NCI-H460 (cell line): ENCODE results near the gene PTCSC3. TPM values are rescaled to one million over a fixed set of nuclear protein-coding genes. Genes with fewer than 3 reads are reported as not detected.
A peak's percentile ranks its signal among the peaks of the same experiment; 100 is the strongest.

Experiments used
- DNase-seq: peaks from one replicate; pipeline ENCODE4 v3.0.0-alpha.2; 2016; ENCODE audit warnings: low read depth; ENCODE audit errors: extremely low read depth
- polyA plus RNA-seq: library from polyadenylated mRNA; depleted of rRNA; stranded (reverse); fragments of >200 nt; gene quantifications from 2 replicates; pipeline ENCODE4 v1.2.3, GENCODE V29; 2014; cell fraction: nucleus; rRNA removed
- total RNA-seq: library from RNA; depleted of rRNA; stranded (reverse); fragments of >200 nt; shearing (Covaris generic); gene quantifications from 2 replicates; pipeline ENCODE4 v1.2.3, GENCODE V29; 2014; rRNA removed

Gene PTCSC3
- total RNA-seq: not detected in 2 replicates
- not detected in 2 replicates for polyA plus RNA-seq

DNA sequence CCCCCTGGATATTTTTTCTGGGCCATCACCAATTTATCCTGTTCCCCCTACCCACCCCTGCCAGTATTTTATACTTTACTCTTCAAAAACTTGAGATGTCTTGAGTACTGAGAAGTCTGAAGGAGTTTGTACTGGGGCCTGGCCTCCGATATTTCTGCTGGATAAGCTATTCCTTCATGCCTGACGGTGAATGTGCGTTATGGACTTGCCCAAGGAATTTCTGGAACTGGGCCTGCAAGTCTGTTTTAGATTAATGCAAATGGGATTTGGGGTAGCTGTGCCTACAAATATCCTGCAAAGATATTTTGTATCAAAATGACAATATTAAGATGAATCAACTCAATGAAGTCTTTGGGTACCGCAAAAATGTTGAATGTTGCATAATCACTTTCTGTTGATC is at the start of gene PTCSC3:
PTCSC3 (minus strand) TSS at position 199 of the 400 bp plus-strand sequence.
- DNase-seq: no peak

DNA sequence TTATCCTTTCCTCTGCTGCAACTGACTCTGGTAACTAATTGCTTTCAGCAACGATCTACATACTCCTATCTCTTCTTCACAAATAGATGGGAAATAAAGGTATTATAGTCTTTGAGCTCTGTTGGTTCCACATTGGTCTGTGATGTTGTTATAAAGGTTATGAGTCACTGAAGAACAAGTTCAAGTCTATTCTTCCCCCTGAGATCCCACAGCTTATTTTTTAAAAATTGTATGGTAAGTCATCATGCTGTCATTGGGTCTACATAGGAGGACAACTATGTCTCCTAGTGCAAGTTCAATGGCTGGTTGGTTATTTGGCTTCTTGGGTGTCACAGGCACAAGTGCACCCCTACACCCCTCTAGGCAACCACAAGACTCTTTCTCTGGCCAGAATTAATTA is 49.6 kb upstream of the PTCSC3 start:
- no peak for DNase-seq

DNA sequence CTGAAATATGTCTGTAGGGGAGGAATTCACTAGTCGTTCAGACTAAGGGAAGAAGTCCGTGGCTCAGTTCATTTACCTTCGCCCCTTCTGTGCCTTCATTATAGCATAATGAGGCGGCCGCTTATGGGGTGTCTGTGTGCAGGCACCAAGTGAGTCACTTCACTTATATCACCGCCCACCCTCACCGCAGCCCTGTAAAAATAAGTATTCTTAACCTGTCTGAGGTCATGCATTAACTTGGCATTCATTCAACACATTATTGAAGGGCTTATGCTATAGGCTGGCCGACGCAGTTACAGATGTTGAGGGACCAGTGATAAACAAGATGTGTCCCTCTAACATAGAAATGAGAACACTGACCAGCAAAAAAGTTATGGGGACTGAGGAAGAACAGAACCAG is 47.7 kb upstream of the PTCSC3 start:
- no peak for DNase-seq

- no peak for DNase-seq
Observed at GRCh38 chr14:36223558-36223957, 47.0 kb upstream of the PTCSC3 start.

DNA sequence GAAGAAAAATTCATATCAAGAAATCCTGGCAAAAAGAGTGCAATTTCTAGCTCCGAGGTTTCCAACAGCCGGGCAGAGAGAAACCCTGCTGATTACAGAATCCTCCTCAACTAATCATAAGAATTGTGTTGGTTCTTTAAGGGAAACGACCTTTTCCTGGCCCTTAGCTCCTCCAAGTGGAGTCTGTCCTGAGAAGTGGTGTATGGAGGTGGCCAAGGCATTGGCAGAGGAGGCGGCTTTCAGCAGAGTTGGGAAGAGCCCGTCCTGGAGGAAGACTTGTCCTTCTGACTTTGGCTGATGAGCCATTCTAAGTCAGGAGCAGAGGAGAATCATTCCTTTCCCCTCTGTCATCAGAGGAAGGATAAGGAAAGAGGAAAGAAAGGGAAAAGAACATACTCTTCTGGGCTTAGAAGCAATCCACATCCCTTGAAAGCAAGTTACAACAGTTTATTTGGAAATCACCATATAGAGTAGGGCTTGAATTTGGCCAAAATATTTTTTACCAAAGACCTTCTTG is 46.5 kb upstream of the PTCSC3 start:
- no peak for DNase-seq

- no peak for DNase-seq
Observed at GRCh38 chr14:36222337-36222736, 45.8 kb upstream of the PTCSC3 start.

DNA sequence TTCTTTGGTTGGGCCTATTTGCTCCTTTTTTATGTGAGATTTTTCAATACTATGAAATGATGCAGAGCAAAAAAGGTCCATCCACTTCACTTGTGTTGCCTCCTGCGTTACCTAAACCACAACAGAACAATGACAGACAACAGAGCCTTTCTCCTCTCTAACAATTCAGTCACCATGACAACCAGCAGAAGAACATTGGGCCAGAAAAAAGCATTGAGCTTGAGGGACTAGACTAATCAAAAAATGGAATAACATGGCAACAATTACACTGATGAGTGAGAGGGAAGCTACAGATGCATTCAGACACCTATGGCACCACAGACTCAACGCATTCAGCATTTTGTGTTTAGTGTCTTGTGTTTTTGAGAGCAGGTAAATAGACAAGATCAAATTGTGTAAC is 44.6 kb upstream of the PTCSC3 start:
- no peak for DNase-seq

- DNase-seq: no peak
Observed at GRCh38 chr14:36217732-36218131, 41.2 kb upstream of the PTCSC3 start.

GRCh38 chr14:36217027-36217426 is 40.5 kb upstream of the PTCSC3 start:
- DNase-seq: no peak

DNA sequence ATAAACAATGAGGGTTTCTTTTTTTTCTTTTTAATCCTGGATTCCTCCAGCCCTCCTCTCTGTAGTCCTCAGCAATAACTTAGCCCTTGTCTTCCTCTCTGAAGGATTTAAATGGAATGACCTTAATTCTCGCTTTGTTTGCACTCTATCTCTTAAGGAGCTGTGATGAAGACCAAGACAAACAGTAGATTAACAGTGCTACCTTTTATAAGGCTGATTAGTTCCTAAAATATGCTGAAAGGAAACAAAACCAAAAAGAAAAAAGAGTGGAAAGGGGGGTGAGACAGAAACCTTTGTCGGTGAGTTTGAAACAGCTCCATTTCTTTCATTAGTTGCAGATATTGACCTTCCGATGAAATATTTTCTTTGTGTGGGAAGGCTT is 38.7 kb upstream of the PTCSC3 start:
- DNase-seq: no peak

DNA sequence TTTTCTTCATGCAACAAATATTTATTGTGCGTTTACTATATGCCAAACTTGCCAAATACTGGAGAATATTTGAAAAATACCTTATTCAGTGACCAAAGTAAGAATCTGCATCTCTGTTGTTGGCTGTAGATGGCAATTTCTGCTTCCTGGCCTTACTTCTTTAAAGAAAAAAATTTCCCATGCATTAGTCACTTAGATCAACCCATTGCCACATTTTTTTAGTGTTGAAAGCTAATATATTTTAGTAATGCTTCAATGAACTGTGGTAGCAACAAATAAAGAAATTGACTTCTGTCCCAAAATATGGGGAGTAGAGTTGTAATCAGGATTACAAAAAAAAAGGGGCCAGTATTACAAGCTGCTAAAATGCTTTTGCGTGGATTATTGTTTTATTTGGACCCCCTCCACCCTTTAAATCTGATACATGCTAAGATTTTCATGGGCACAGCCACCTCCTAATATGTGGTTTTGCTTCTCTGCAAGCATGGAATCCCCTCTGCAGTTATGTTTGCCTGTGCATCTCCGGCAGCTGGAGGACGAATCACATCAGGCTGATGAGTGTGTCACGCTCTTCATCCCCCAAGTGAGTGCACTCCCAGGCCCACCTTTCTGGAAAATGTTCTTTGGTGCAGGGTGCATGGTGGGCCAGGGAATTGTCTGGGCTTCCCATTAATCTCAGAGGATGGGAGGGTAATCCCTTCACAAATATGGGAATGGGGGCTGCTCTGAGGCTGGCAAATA is 38.1 kb upstream of the PTCSC3 start:
- no peak for DNase-seq

- no peak for DNase-seq
Observed at GRCh38 chr14:36212987-36213386, 36.5 kb upstream of the PTCSC3 start.

GRCh38 chr14:36212577-36212976 is 36.1 kb upstream of the PTCSC3 start:
- no peak for DNase-seq

GRCh38 chr14:36208690-36209278 is 32.3 kb upstream of the PTCSC3 start:
- no peak for DNase-seq

DNA sequence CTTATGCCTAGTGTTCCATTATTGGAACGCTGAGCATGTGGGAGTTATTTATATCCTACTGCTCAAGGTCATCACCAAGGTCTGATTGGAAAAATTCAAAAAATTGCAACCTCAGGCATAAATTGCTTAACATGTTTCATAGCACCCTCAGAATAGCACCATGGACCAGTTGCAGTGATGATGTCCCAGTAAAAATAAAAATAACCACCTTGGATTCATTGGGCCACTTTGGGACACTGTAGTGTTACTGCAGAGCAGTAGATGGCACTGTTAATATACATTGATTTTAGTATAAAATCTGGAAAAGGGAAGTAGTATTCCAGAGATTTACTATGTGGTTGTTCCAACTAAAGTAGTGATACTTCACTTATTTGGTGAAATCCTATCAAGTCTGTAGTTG is 31.0 kb upstream of the PTCSC3 start:
- DNase-seq: peak; percentile 15

DNA sequence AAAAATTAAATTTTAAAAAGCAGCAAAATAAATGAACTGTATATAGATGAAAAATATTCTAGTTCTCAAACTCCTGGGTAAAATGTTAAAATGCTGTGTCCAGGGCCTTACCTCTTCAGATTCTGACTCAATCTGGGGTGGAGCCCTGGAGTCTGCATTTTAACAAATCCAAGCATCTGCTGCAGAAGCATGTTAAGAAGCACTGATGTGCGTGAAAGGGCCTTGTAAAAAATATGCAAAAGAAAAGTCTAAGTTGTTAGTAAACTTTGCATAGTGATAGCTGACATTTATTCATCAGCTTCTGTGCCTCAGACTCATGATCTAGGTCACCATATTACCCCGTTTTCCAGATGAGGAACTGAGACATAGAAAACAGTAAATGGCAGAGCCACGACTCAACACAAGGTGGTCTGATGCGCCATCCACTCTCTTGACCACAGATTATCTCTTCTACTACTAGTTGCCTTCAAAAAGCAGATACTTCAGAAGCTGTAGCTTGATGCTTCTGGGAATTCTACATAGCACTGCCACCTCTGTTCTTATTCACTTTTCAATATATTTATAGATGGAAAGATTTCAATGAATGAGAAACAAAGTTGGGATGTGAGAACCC is 28.0 kb upstream of the PTCSC3 start:
- no peak for DNase-seq

- DNase-seq: no peak
Observed at GRCh38 chr14:36198378-36198777, 21.9 kb upstream of the PTCSC3 start.

- no peak for DNase-seq
Observed at GRCh38 chr14:36194663-36195062, 18.1 kb upstream of the PTCSC3 start.

- no peak for DNase-seq
Observed at GRCh38 chr14:36192530-36192929, 16.0 kb upstream of the PTCSC3 start.

GRCh38 chr14:36183402-36183801 is 6.9 kb upstream of the PTCSC3 start:
- DNase-seq: no peak

DNA sequence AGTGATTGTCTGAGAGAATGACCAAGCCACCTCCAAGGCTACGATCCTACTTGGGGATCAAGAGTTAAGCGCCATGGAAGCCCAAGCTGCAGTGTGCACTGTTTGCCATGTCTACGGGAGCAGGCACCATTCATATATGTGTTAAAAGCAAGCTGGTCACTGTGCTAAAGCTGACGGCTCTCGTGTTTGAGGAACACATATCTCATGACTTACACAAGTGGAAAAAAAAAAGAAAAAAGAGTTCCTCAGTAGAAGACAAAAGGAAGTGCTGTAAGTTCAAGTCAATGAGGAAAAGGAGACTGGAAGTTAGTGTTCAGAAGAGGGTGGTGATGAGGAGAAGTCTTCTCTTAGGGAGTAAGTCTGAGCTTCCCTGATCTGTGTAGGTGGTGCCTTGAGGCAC is 4.9 kb upstream of the PTCSC3 start:
- DNase-seq: no peak

GRCh38 chr14:36177489-36177888 is 967 bp upstream of the PTCSC3 start:
- no peak for DNase-seq
